HepG2 (cell line): ENCODE results near the gene KLF3. TPM values are rescaled to one million over a fixed set of nuclear protein-coding genes. Genes with fewer than 3 reads are reported as not detected.

Source experiments
- ATAC-seq: fragments of 200-7000 bp; cut with Tn5 transposase; 3 replicates; pipeline ENCODE4 v1.9.1; 2020; ENCODE audit warnings: mild to moderate bottlenecking, moderate library complexity
- BruUV-seq: library from RNA; stranded (reverse); fragments of 400-500 nt; replicated peaks from 2 replicates; lab custom pipeline; 2021; lab: Mats Ljungman, UMichigan
- CTCF ChIA-PET: fragments of 300-600 bp; formaldehyde crosslinking; extraction: SDS; loops from one replicate; lab custom pipeline; 2021; ENCODE audit warnings: low total read pairs, inconsistent platforms, low intra/inter-chr PET ratio; lab: Yijun Ruan, JAX
- POLR2A ChIA-PET: fragments of 350-600 bp; sonication (Branson Sonifier 250); formaldehyde crosslinking; loops from one replicate; lab custom pipeline; 2020; ENCODE audit warnings: antibody characterized with exemption, inconsistent platforms; lab: Yijun Ruan, JAX
- DNase-seq: peaks from one replicate; pipeline ENCODE4 v3.0.0-alpha.2; 2015; ENCODE audit warnings: low spot score
- FAIRE-seq: peaks from 3 replicates; lab custom pipeline; 2011; peaks lifted over from hg19 to GRCh38; lab: Jason Lieb, UNC
- H2AFZ ChIP-seq: one replicate; pipeline ENCODE4 v1.6.1; 2011; ENCODE audit warnings: low read length, inconsistent platforms
- H3K27ac ChIP-seq: fragments of 300-600 bp; 3 replicates; pipeline ENCODE4 v1.8.0; 2011; ENCODE audit warnings: mixed run types, mild to moderate bottlenecking, mixed read lengths, low read length, inconsistent platforms; ENCODE audit not compliant: insufficient read depth; ENCODE audit errors: extremely low read length
- H3K27me3 ChIP-seq, 2 experiments: fragments of 200-600 bp in 1 of 2; 2 replicates in 1 of 2; 3 replicates in 1 of 2; pipeline versions ENCODE4 v1.6.0 to v1.8.0; 2011; ENCODE audit warnings: low read length in 2 of 2, mild to moderate bottlenecking in 2 of 2, moderate library complexity in 2 of 2, inconsistent platforms in 1 of 2; ENCODE audit not compliant: insufficient read depth in 2 of 2, control insufficient read depth in 1 of 2
- H3K36me3 ChIP-seq, 2 experiments: fragments of 200-600 bp in 1 of 2; replicated peaks in 1 of 2; 2 replicates in 1 of 2; 3 replicates in 1 of 2; pipeline versions ENCODE4 v1.5.1 to v1.8.0; 2011; ENCODE audit warnings: low read length in 2 of 2, inconsistent platforms in 1 of 2; ENCODE audit not compliant: insufficient read depth in 2 of 2, control insufficient read depth in 1 of 2
- H3K4me1 ChIP-seq: 2 replicates; pipeline ENCODE4 v1.5.1; 2012; ENCODE audit warnings: low read length, inconsistent platforms; ENCODE audit not compliant: insufficient read depth
- H3K4me2 ChIP-seq: 2 replicates; pipeline ENCODE4 v1.6.0; 2011; ENCODE audit warnings: low read depth, low read length, inconsistent platforms
- H3K4me3 ChIP-seq, 3 experiments: fragments of 200-600 bp in 1 of 3; sonication (generic), shearing (Covaris generic) in 1 of 3; replicated peaks in 1 of 3; 2 replicates each; pipeline ENCODE4 v1.5.1; 2011 to 2016; ENCODE audit warnings: low read length in 3 of 3, inconsistent platforms in 2 of 3, low read depth in 2 of 3, mild to moderate bottlenecking in 2 of 3, control low read depth in 1 of 3, mixed read lengths in 1 of 3; ENCODE audit not compliant: insufficient read depth in 1 of 3
- H3K79me2 ChIP-seq: one replicate; pipeline ENCODE4 v1.6.1; 2011; ENCODE audit warnings: low read length, inconsistent platforms; ENCODE audit not compliant: insufficient read depth
- H3K9ac ChIP-seq: 2 replicates; pipeline ENCODE4 v1.6.0; 2011; ENCODE audit warnings: mild to moderate bottlenecking, low read depth, low read length, inconsistent platforms; ENCODE audit not compliant: insufficient read depth
- H3K9me3 ChIP-seq: 2 replicates; pipeline ENCODE4 v1.5.1; 2012; ENCODE audit warnings: mild to moderate bottlenecking, low read length
- H4K20me1 ChIP-seq: 2 replicates; pipeline ENCODE4 v1.6.0; 2011; ENCODE audit warnings: inconsistent platforms, mild to moderate bottlenecking, low read length, moderate library complexity; ENCODE audit not compliant: insufficient read depth
- CHD4 ChIP-seq: fragments of 200-600 bp; sonication (generic); IDR thresholded peaks from 2 replicates; pipeline ENCODE4 v1.7.0; 2017; ENCODE audit warnings: mild to moderate bottlenecking, low read length, borderline replicate concordance
- CREB1 ChIP-seq, 2 experiments: fragments of 450-650 bp in 1 of 2; IDR thresholded peaks; 2 replicates each; pipeline ENCODE4 v1.6.1; 2016 to 2017; ENCODE audit warnings: control low read depth in 1 of 2, mild to moderate bottlenecking in 1 of 2, missing compliant biosample characterization in 1 of 2, missing genetic modification characterization in 1 of 2
- ERF ChIP-seq: IDR thresholded peaks from 2 replicates; pipeline ENCODE4 v1.6.1; 2018; ENCODE audit warnings: missing biosample characterization, missing genetic modification reagents
- GPN1 ChIP-seq: sonication (generic); formaldehyde crosslinking; IDR thresholded peaks from 2 replicates; pipeline ENCODE4 v1.5.1; 2020; ENCODE audit warnings: missing genetic modification reagents, borderline replicate concordance
- RXRB ChIP-seq: IDR thresholded peaks from 2 replicates; pipeline ENCODE4 v1.6.1; 2016; ENCODE audit warnings: borderline replicate concordance, missing genetic modification reagents, missing compliant biosample characterization
- SP140L ChIP-seq: sonication (generic); formaldehyde crosslinking; IDR thresholded peaks from 2 replicates; pipeline ENCODE4 v1.4.0; 2020; ENCODE audit warnings: missing genetic modification reagents, borderline replicate concordance
- STAT5B ChIP-seq: sonication (generic); formaldehyde crosslinking; IDR thresholded peaks from 2 replicates; pipeline ENCODE4 v1.4.0; 2020; ENCODE audit warnings: missing genetic modification reagents
- ZBTB42 ChIP-seq: sonication (generic); formaldehyde crosslinking; IDR thresholded peaks from 2 replicates; pipeline ENCODE4 v1.5.0; 2020; ENCODE audit warnings: mild to moderate bottlenecking, missing genetic modification reagents
- ZFY ChIP-seq: sonication (generic); formaldehyde crosslinking; IDR thresholded peaks from 2 replicates; pipeline ENCODE4 v1.4.0; 2020; ENCODE audit warnings: missing genetic modification reagents
- ZNF772 ChIP-seq: sonication (generic); formaldehyde crosslinking; IDR thresholded peaks from 2 replicates; pipeline ENCODE4 v1.5.0; 2020; ENCODE audit warnings: mild to moderate bottlenecking, missing genetic modification reagents
- ZNF839 ChIP-seq: sonication (generic); formaldehyde crosslinking; IDR thresholded peaks from 2 replicates; pipeline ENCODE4 v1.4.0; 2020; ENCODE audit warnings: missing genetic modification reagents, mild to moderate bottlenecking, borderline replicate concordance
- WGBS: methylation state at CpG from one replicate; pipeline ENCODE4 v1.1.6; 2017; ENCODE audit warnings: low lambda C conversion rate; 5-methylcytosine and 5-hydroxymethylcytosine counted together
- in situ Hi-C: cut with HindIII; loops from 2 replicates; pipeline ENCODE4 v1.10.0; 2017; ENCODE audit warnings: low pct_unique_long_range_greater_than_20kb; ENCODE audit not compliant: extremely low pct_ligation_motif_present
- intact Hi-C: fragments of 100-400 bp; cut with micrococcal nuclease; formaldehyde crosslinking; loops from one replicate; pipeline ENCODE4 v1.10.0; 2022; ENCODE audit not compliant: unreplicated experiment
- polyA plus RNA-seq, 8 experiments: library from polyadenylated mRNA; depleted of rRNA in 3 of 8; stranded (reverse) in 7 of 8; unstranded in 1 of 8; fragments of >200 nt; fragmentation: Illumina TruSeq in 4 of 8; extraction: Trizol in 4 of 8; gene quantifications; 2 replicates each; pipeline versions ENCODE4 v1.2.1 to v1.2.3, GENCODE V29; 2011 to 2016; ENCODE audit warnings: low read depth in 4 of 8, missing spikeins in 1 of 8, mixed read lengths in 1 of 8; ENCODE audit not compliant: insufficient read depth in 1 of 8
- total RNA-seq, 5 experiments: library from RNA; depleted of rRNA; stranded (reverse); fragments of >200 nt; fragmentation: Illumina TruSeq; extraction: Trizol; gene quantifications; 2 replicates each; pipeline ENCODE4 v1.2.3, GENCODE V29; 2016; ENCODE audit warnings: low read depth in 1 of 5
- TF ChIP-seq, protein P1 (sequence below): sonication (generic); formaldehyde crosslinking; IDR thresholded peaks from 2 replicates; pipeline ENCODE4 v1.4.0; 2020; ENCODE audit warnings: missing genetic modification reagents, borderline replicate concordance
- TF ChIP-seq, protein P2 (sequence below): sonication (generic); formaldehyde crosslinking; IDR thresholded peaks from 2 replicates; pipeline ENCODE4 v1.8.1; 2023; ENCODE audit warnings: missing genetic modification reagents, inconsistent platforms, borderline replicate concordance
- TF ChIP-seq, protein P3 (sequence below): sonication (generic); formaldehyde crosslinking; conservative IDR thresholded peaks from 2 replicates; pipeline ENCODE4 v1.8.1; 2023; ENCODE audit warnings: missing genetic modification reagents
- TF ChIP-seq, protein P4 (sequence below): sonication (generic); formaldehyde crosslinking; conservative IDR thresholded peaks from 2 replicates; pipeline ENCODE4 v1.4.0; 2020; ENCODE audit warnings: missing genetic modification reagents

The KLF3 gene
- total and polyA plus RNA-seq, 2 of the 13 experiments (the other 11 are each of a cell fraction or from before 2014, with no cell fraction given) = 29.1 to 37.8 TPM

DNA sequence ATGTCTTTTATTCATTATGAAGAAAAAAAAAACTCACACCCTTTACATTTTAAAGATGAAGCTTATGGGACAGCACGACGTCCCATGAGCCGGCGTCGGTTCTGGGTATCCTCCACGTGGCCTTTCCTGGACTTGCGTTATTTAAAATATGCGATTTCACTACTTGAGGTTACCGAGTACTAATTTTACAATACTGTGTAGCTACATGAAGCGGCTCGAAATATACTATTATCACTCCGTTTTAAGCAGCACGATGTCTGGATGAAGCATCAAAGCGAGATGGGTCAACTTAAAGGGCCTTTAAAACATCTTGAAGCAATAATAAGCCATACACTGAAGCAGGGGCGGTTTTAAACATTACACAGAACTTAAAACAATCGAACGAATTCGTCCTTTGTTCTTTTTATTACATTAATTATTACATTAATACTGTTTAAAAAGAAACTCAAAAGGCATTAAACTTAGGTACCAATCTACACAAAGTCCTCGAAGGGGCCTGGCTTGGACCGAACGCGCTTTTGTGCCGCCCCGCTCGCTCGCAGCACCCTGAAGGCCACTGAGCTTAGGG lies 1.4 kb upstream of the KLF3 start:
- DNase-seq (no peak), ATAC-seq (no peak), FAIRE-seq (no peak)
- peaks cover 44% of the 10 kb centered on the region for H3K79me2 ChIP-seq
- peak overlapping the region; percentile 75 to 84 (median 82) for H3K4me3 ChIP-seq
- CTCF ChIA-PET = no interaction called here
- in situ Hi-C loops = no loop called here
- no peaks in the 10 kb centered on the region for H4K20me1 ChIP-seq
- no peaks in the 10 kb centered on the region; a peak in 1 of 5 replicates for H3K27me3 ChIP-seq
- H3K4me2 ChIP-seq = peak overlapping the region; percentile 92
- BruUV-seq = TSS peak; percentile 68
- intact Hi-C loops = loop anchor here (10.0 kb wide), 2 partner anchors 382 to 978 kb away; partner anchors contain the start of gene RELL1
- H3K9me3 ChIP-seq = no peaks in the 10 kb centered on the region
- peak overlapping the region; percentile 93 for H3K27ac ChIP-seq
- H3K9ac ChIP-seq = peak overlapping the region; percentile 94
- WGBS = 52% methylated on average over 26 of the region's 26 CpGs
- H3K4me1 ChIP-seq = peaks cover 10% of the 10 kb centered on the region
- H3K36me3 ChIP-seq = no peaks in the 10 kb centered on the region
- POLR2A ChIA-PET = interaction anchor here (0.6 to 1.4 kb wide), 7 partner anchors 10 to 579 kb away, joined by 3 to 7 read pairs (median 3); no protein-coding TSS in a partner anchor
- H2AFZ ChIP-seq = no peak overlapping the region
- TF ChIP-seq, protein P1, sequence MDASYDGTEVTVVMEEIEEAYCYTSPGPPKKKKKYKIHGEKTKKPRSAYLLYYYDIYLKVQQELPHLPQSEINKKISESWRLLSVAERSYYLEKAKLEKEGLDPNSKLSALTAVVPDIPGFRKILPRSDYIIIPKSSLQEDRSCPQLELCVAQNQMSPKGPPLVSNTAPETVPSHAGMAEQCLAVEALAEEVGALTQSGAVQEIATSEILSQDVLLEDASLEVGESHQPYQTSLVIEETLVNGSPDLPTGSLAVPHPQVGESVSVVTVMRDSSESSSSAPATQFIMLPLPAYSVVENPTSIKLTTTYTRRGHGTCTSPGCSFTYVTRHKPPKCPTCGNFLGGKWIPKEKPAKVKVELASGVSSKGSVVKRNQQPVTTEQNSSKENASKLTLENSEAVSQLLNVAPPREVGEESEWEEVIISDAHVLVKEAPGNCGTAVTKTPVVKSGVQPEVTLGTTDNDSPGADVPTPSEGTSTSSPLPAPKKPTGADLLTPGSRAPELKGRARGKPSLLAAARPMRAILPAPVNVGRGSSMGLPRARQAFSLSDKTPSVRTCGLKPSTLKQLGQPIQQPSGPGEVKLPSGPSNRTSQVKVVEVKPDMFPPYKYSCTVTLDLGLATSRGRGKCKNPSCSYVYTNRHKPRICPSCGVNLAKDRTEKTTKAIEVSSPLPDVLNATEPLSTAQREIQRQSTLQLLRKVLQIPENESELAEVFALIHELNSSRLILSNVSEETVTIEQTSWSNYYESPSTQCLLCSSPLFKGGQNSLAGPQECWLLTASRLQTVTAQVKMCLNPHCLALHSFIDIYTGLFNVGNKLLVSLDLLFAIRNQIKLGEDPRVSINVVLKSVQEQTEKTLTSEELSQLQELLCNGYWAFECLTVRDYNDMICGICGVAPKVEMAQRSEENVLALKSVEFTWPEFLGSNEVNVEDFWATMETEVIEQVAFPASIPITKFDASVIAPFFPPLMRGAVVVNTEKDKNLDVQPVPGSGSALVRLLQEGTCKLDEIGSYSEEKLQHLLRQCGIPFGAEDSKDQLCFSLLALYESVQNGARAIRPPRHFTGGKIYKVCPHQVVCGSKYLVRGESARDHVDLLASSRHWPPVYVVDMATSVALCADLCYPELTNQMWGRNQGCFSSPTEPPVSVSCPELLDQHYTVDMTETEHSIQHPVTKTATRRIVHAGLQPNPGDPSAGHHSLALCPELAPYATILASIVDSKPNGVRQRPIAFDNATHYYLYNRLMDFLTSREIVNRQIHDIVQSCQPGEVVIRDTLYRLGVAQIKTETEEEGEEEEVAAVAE (CRISPR knock-in tag) = 0 out of 2 replicates have a peak, but pooled peaks have one; percentile 10
- no peak for TF ChIP-seq CREB1 (IDR thresholded peaks at IDR 0.05)
- TF ChIP-seq CREB1 (CRISPR knock-in tag; IDR thresholded peaks at IDR 0.05) = peak; percentile 21; the same call in 1 of the 2 replicates
- TF ChIP-seq, protein P2, sequence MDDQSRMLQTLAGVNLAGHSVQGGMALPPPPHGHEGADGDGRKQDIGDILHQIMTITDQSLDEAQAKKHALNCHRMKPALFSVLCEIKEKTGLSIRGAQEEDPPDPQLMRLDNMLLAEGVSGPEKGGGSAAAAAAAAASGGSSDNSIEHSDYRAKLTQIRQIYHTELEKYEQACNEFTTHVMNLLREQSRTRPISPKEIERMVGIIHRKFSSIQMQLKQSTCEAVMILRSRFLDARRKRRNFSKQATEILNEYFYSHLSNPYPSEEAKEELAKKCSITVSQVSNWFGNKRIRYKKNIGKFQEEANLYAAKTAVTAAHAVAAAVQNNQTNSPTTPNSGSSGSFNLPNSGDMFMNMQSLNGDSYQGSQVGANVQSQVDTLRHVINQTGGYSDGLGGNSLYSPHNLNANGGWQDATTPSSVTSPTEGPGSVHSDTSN (CRISPR knock-in tag) = no peak
- TF ChIP-seq GPN1 (CRISPR knock-in tag) = no peak
- TF ChIP-seq SP140L (CRISPR knock-in tag) = 0 out of 2 replicates have a peak, but pooled peaks have one; percentile 7
- TF ChIP-seq, protein P3, sequence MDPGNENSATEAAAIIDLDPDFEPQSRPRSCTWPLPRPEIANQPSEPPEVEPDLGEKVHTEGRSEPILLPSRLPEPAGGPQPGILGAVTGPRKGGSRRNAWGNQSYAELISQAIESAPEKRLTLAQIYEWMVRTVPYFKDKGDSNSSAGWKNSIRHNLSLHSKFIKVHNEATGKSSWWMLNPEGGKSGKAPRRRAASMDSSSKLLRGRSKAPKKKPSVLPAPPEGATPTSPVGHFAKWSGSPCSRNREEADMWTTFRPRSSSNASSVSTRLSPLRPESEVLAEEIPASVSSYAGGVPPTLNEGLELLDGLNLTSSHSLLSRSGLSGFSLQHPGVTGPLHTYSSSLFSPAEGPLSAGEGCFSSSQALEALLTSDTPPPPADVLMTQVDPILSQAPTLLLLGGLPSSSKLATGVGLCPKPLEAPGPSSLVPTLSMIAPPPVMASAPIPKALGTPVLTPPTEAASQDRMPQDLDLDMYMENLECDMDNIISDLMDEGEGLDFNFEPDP (CRISPR knock-in tag) = 0 out of 2 replicates have a peak, but pooled peaks have one; percentile 32
- TF ChIP-seq, protein P4, sequence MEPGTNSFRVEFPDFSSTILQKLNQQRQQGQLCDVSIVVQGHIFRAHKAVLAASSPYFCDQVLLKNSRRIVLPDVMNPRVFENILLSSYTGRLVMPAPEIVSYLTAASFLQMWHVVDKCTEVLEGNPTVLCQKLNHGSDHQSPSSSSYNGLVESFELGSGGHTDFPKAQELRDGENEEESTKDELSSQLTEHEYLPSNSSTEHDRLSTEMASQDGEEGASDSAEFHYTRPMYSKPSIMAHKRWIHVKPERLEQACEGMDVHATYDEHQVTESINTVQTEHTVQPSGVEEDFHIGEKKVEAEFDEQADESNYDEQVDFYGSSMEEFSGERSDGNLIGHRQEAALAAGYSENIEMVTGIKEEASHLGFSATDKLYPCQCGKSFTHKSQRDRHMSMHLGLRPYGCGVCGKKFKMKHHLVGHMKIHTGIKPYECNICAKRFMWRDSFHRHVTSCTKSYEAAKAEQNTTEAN (CRISPR knock-in tag) = no peak
- TF ChIP-seq ERF (CRISPR knock-in tag) = no peak
- no peak for TF ChIP-seq STAT5B
- TF ChIP-seq CHD4 = no peak
- no peak for TF ChIP-seq ZBTB42 (CRISPR knock-in tag)
- TF ChIP-seq ZNF839 (CRISPR knock-in tag) = no peak
- no peak for TF ChIP-seq RXRB (CRISPR knock-in tag)
- TF ChIP-seq ZNF772 (CRISPR knock-in tag) = no peak
- no peak for TF ChIP-seq ZFY (CRISPR knock-in tag)
